Mucosa of gallbladder (tissue), 1 donor: Measurements from ENCODE around the gene NRBP1. TPM values are rescaled to one million over a fixed set of nuclear protein-coding genes. Genes with fewer than 3 reads are reported as not detected.

Experiments used
- DNase-seq: peaks from one replicate; pipeline ENCODE4 v3.0.0-alpha.2; 2020; ENCODE audit warnings: low spot score
- total RNA-seq: library from RNA; stranded (reverse); gene quantifications from one replicate; pipeline ENCODE4 v1.2.1, GENCODE V29; 2021
- donor health status: DM: no; HTN: no; CAD: no.

NRBP1 gene
- total RNA-seq = 90.1 TPM

DNA sequence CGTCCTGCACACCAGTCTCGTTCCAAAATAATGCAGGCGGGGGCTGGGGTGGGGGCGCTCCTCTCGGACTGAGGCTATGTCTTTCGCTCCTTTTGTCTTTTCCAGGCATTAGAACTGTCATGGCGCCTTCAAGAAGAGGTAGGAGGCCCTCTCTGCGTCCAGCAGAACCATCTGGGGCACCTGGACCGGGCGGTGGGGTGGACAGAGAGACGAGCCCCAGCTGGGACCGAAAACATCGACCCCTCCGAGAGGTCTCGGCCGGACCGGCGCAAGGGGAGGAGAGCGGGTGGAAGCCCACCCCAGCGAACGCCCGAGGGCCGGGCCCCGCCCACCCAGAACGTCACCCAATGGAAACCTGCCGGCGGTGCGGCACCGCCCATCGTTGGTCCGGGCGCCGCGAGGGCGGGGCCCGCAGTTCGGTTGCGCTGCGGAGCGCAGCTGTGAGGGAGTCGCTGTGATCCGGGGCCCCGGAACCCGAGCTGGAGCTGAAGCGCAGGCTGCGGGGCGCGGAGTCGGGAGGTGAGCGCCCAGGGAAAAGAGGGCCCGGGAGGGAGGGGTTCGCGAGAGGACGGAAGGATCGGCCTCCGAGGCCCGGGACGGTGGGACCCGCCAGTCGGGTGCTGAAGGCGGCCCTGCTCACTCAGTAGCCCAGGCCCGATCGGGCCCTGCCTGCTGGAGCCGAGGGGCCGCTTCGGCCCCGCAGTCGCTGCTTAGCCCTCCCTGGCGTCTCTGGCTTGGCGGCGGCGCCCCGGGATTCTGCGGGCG is at the start of gene NRBP1:
Gene NRBP1 (plus strand): TSS at position 419 of the 765 bp plus-strand sequence. CDS start 4,643 bp downstream, outside the sequence.
- peak; percentile 93 for DNase-seq

DNA sequence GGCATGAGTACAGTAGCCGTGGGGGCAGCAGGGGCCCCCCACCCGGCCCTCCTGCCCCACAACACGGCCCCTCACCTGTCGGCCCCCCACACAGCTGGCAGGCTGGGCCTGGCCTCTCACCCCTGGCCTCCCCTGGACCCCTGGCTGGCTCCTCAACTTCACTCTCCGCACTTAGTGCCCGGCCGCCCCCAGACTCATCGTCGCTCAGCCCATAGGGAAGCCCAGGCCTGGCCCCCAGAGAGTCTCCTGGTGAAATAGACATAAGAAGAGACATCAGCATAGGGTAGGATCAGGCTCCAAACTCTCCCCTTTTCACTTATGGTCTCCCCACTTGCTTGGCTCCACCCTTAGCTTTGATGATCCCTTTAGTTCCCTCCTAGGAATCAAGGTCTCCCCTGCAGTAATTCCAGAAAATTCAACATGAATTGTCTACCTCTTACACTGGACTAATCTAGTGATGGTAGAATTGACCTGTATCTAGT is 49.6 kb upstream of the NRBP1 start:
- DNase-seq = no peak

- no peak for DNase-seq
Measured at GRCh38 chr2:27379383-27379835, 49.0 kb upstream of the NRBP1 start.

- peak; percentile 59 for DNase-seq
Measured at GRCh38 chr2:27379836-27380625, 48.4 kb upstream of the NRBP1 start.

GRCh38 chr2:27380626-27381545 is 47.5 kb upstream of the NRBP1 start, which contains the start of gene ZNF513:
Gene ZNF513, minus strand, starts transcription at chr2:27380734. Its CDS starts 208 bp downstream, at chr2:27380526.
- peak; percentile 96 for DNase-seq

DNA sequence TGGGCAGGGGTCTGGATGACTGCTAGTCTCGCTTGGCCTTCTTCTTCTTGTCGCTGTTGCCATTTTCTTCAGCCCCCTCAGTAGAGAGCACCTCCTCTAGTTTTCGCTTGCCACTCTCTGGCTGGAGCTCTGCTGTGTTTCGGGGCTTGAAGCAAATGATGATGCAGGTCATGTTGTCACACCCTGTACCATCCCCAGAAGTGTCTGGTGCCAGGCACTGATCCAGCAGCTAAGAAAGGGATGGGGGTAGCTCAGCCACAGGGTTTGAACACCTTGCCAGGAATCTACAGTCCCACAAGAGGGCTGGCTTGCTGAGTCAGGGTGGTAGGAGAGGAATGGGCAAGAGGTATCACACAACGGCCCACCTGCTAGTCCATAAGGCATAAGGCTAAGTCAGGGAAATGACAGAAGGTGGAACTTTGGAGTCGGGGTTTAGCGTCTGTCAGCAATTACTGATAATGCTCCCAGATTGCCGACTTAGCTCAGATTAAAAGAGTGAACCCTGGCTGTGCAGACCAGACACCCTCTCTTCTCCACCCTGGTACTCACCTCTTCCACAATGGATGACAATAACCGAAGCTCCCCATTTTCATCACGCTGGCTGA is 46.8 kb upstream of the NRBP1 start:
- DNase-seq = no peak

DNA sequence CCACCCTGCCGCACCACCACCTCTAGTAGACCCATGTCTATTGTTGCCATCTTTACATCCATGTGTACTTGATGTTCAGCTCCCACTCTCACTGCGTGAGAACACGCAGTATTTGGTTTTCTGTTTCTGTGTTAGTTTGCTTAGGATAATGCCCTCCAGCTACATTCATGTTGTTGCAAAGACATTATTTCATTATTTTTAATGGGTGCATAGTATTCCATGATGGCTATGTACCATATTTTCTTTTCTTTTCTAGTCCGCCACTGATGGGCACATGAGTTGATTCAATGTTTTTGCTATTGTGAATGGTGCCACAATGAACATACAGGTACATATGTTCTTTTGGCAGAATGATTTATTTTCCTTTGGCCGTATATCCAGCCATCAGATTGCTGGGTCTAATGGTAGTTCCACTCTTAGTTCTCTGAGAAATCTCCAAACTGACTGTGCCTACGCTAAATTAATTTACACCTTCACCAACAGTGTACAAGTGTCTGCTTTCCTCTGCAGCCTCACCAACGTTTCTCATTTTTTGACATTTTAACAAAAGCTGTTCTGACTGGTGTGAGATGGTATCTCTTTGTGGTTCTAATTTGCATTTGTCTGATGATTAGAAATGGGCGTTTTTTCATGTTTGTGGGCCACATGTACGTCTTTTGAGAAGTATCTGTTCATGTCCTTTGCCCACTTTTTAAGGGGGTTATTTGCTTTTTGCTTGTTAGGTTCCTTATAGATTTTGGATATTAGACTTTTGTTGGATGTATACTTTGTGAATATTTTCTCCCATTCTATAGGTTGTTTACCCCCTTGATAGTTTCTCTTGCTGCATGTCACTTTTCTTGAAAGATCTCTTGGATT is 37.4 kb upstream of the NRBP1 start:
- no peak for DNase-seq

GRCh38 chr2:27393225-27393624 is 35.2 kb upstream of the NRBP1 start:
- DNase-seq = no peak

- DNase-seq = no peak
Measured at GRCh38 chr2:27398962-27399361, 29.5 kb upstream of the NRBP1 start.

GRCh38 chr2:27400348-27401135 is 27.9 kb upstream of the NRBP1 start:
- no peak for DNase-seq

DNA sequence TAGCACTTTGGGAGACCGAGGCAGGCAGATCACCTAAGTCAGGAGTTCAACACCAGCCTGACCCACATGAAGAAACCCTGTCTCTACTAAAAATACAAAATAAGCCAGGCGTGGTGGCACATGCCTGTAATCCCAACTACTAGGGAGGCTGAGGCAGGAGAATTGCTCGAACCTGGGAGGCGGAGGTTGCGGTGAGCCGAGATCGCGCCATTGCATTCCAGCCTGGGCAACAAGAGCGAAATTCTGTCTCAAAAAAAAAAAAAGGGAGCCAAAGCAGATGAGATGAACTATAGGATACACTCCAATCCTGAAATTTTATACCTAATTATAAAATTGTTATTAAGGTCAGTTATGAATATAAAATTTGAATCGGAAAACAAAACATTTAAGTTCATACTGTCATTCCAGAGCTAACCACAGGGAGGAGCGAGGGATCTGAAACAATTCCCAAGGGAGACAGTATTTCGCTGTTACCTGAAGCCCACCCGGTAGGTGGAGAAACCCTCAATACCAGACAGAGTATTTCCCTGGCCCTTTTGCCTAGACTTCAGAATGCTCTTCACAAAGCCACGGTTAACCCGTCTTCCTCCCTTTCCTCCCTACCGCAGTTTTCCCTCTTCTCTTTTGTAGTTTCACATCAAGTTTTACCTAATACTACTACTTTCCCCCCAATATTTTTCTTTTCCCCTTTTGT is 20.5 kb upstream of the NRBP1 start:
- DNase-seq = no peak

- DNase-seq = no peak
Measured at GRCh38 chr2:27408601-27409320, 19.7 kb upstream of the NRBP1 start.

- DNase-seq = peak; percentile 96
Measured at GRCh38 chr2:27409321-27410073, 18.9 kb upstream of the NRBP1 start, which contains the start of gene PPM1G. Gene PPM1G, minus strand, starts transcription at chr2:27409591. Its CDS starts 169 bp downstream, at chr2:27409422.

GRCh38 chr2:27412419-27413152 is 15.8 kb upstream of the NRBP1 start:
- no peak for DNase-seq

DNA sequence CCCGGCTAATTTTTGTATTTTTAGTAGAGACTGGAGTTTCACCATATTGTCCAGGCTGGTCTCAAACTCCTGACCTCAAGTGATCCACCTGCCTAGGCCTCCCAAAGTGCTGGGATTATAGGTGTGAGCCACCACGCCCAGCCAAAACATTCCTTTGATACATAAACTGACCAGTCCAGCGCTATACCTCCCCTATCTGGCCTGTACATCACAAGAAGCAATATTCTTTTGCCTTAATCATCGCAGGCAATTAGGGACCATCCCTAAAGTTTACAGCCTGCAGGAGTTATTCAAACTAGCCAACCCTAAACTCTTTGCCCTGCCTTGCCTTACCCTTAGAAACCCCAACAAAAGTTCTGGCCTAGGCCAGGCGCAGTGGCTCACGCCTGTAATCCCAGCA is 12.3 kb upstream of the NRBP1 start:
- no peak for DNase-seq

- no peak for DNase-seq
Measured at GRCh38 chr2:27420996-27421395, 7.4 kb upstream of the NRBP1 start.
